PC-3 (cell line): ENCODE measurements around the gene GPC6. TPM values are rescaled to one million over a fixed set of nuclear protein-coding genes. Genes with fewer than 3 reads are reported as not detected.

ENCODE experiments used
- ATAC-seq: fragments of 200-7000 bp; cut with Tn5 transposase; 2 replicates; pipeline ENCODE4 v1.9.1; 2020; ENCODE audit warnings: mild to moderate bottlenecking, moderate library complexity
- BruUV-seq: library from RNA; stranded (reverse); fragments of 400-500 nt; replicated peaks from 2 replicates; lab custom pipeline; 2021; lab: Mats Ljungman, UMichigan
- CTCF ChIA-PET: fragments of 300-600 bp; sonication (Branson Sonifier 250); formaldehyde crosslinking; loops from one replicate; lab custom pipeline; 2022; ENCODE audit warnings: antibody characterized with exemption; lab: Charles Lee
- POLR2A ChIA-PET: fragments of 300-600 bp; sonication (Branson Sonifier 250); formaldehyde crosslinking; loops from one replicate; lab custom pipeline; 2022; ENCODE audit warnings: antibody characterized with exemption; ENCODE audit not compliant: unreplicated experiment; lab: Charles Lee
- DNase-seq: peaks from one replicate; pipeline ENCODE4 v3.0.0-alpha.2; 2015
- H2AFZ ChIP-seq: fragments of 300-600 bp; sonication (generic); 2 replicates; pipeline ENCODE4 v1.6.0; 2016; ENCODE audit warnings: antibody characterized with exemption, low read length
- H3F3A ChIP-seq: fragments of 300-600 bp; sonication (generic); one replicate; pipeline ENCODE4 v1.6.0; 2017; ENCODE audit warnings: antibody characterized with exemption, low read length, control low read depth, mild to moderate bottlenecking; ENCODE audit not compliant: unreplicated experiment
- H3K27ac ChIP-seq: fragments of 300-600 bp; sonication (generic); 2 replicates; pipeline ENCODE4 v1.5.1; 2016; ENCODE audit warnings: mild to moderate bottlenecking, low read length
- H3K27me3 ChIP-seq: fragments of 300-600 bp; sonication (generic); 2 replicates; pipeline ENCODE4 v1.6.1; 2016; ENCODE audit warnings: low read length, mixed read lengths
- H3K36me3 ChIP-seq: fragments of 300-600 bp; sonication (generic); 2 replicates; pipeline ENCODE4 v1.6.1; 2016; ENCODE audit warnings: low read depth, mixed run types, low read length, mixed read lengths
- H3K4me1 ChIP-seq: fragments of 300-600 bp; sonication (generic); 2 replicates; pipeline ENCODE4 v1.5.1; 2016; ENCODE audit warnings: low read length; ENCODE audit not compliant: insufficient read depth
- H3K4me2 ChIP-seq: fragments of 300-600 bp; sonication (generic); 2 replicates; pipeline ENCODE4 v1.6.0; 2016; ENCODE audit warnings: low read length
- H3K4me3 ChIP-seq: fragments of 300-600 bp; sonication (generic); 2 replicates; pipeline ENCODE4 v1.5.1; 2016; ENCODE audit warnings: mild to moderate bottlenecking, low read length, mixed read lengths
- H3K79me2 ChIP-seq: fragments of 300-600 bp; sonication (generic); 2 replicates; pipeline ENCODE4 v1.6.1; 2017; ENCODE audit warnings: low read length, mixed read lengths
- H3K9ac ChIP-seq: fragments of 300-600 bp; sonication (generic); 2 replicates; pipeline ENCODE4 v1.6.0; 2016; ENCODE audit warnings: mild to moderate bottlenecking, low read length
- H3K9me2 ChIP-seq: fragments of 300-600 bp; sonication (generic); replicated peaks from 2 replicates; pipeline ENCODE4 v1.6.1; 2016; ENCODE audit warnings: mixed run types, low read length, mixed read lengths
- H3K9me3 ChIP-seq: fragments of 300-600 bp; sonication (generic); 2 replicates; pipeline ENCODE4 v1.6.1; 2016; ENCODE audit warnings: low read length, mixed read lengths
- H4K20me1 ChIP-seq: fragments of 300-600 bp; sonication (generic); 2 replicates; pipeline ENCODE4 v1.6.1; 2016; ENCODE audit warnings: low read length, mixed read lengths
- EZH2 ChIP-seq: fragments of 300-600 bp; sonication (generic); IDR thresholded peaks from one replicate; pipeline ENCODE4 v1.6.1; 2017; ENCODE audit warnings: antibody characterized with exemption, mild to moderate bottlenecking, low read length; ENCODE audit not compliant: unreplicated experiment
- EZH2phosphoT487 ChIP-seq: fragments of 300-600 bp; sonication (generic); IDR thresholded peaks from 2 replicates; pipeline ENCODE4 v1.6.1; 2018; ENCODE audit warnings: mild to moderate bottlenecking, antibody characterized with exemption, low read length, borderline replicate concordance
- intact Hi-C: fragments of 100-400 bp; cut with micrococcal nuclease; formaldehyde crosslinking; loops from 2 replicates; pipeline ENCODE4 v1.9.0; 2023
- total RNA-seq: library from RNA; depleted of rRNA; stranded (reverse); fragments of >200 nt; gene quantifications from 2 replicates; pipeline ENCODE4 v1.2.3, GENCODE V29; 2014
- TF ChIP-seq, protein P1 (sequence below): fragments of 300-600 bp; sonication (generic); conservative IDR thresholded peaks from 2 replicates; pipeline ENCODE4 v1.5.1; 2017; ENCODE audit warnings: antibody characterized with exemption, low read depth, mild to moderate bottlenecking, low read length

Gene GPC6
- total RNA-seq, 1 experiment from 2014 or later, result 3.5 TPM

- DNase-seq, result no peak
- ATAC-seq, result no peak
- CTCF ChIA-PET, result no interaction called here
Observed at GRCh38 chr13:93621051-93621450, 394.4 kb downstream of the GPC6 start.

DNA sequence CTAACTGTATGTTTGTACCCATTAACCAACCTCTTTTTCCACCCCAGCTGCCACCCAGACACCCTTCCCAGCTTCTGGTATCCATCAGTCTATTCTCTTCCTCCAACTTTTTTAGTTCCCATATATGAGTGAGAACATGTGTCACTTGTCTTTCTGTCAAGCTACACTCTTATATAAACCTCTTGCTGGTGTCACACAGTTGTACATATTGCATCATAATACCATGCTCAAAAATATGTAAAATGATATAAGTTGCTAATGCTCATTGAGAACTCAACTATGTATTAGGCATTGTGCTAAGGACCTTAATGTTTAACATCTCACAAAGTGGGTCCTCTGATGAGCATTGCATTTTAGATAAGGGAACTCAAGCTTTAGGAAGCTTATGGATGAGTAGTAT lies 395.4 kb downstream of the GPC6 start:
- CTCF ChIA-PET, result no interaction called here

More at GRCh38 chr13:93621051-93621450, 394.4 kb downstream of the GPC6 start:
- Histone ChIP-seq H3K9ac (no peak overlapping the region), H3K9me2 (no peaks in the 10 kb centered on the region), H3K4me2 (no peak overlapping the region), H3K79me2 (no peaks in the 10 kb centered on the region), H2AFZ (no peak overlapping the region), H4K20me1 (no peaks in the 10 kb centered on the region), H3K36me3 (no peaks in the 10 kb centered on the region), H3K27ac (no peak overlapping the region), H3F3A (no peaks in the 10 kb centered on the region), H3K4me3 (no peak overlapping the region), H3K4me1 (no peaks in the 10 kb centered on the region), H3K9me3 (no peaks in the 10 kb centered on the region), H3K27me3 (no peaks in the 10 kb centered on the region)
- intact Hi-C loops, result no loop called here
- POLR2A ChIA-PET, result interaction anchor here (0.6 kb wide), 1 partner anchor 12 kb away, joined by 5 read pairs; no protein-coding TSS in a partner anchor
- TF ChIP-seq, protein P1, sequence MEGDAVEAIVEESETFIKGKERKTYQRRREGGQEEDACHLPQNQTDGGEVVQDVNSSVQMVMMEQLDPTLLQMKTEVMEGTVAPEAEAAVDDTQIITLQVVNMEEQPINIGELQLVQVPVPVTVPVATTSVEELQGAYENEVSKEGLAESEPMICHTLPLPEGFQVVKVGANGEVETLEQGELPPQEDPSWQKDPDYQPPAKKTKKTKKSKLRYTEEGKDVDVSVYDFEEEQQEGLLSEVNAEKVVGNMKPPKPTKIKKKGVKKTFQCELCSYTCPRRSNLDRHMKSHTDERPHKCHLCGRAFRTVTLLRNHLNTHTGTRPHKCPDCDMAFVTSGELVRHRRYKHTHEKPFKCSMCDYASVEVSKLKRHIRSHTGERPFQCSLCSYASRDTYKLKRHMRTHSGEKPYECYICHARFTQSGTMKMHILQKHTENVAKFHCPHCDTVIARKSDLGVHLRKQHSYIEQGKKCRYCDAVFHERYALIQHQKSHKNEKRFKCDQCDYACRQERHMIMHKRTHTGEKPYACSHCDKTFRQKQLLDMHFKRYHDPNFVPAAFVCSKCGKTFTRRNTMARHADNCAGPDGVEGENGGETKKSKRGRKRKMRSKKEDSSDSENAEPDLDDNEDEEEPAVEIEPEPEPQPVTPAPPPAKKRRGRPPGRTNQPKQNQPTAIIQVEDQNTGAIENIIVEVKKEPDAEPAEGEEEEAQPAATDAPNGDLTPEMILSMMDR, result no peak
- BruUV-seq, result no TSS peak

DNA sequence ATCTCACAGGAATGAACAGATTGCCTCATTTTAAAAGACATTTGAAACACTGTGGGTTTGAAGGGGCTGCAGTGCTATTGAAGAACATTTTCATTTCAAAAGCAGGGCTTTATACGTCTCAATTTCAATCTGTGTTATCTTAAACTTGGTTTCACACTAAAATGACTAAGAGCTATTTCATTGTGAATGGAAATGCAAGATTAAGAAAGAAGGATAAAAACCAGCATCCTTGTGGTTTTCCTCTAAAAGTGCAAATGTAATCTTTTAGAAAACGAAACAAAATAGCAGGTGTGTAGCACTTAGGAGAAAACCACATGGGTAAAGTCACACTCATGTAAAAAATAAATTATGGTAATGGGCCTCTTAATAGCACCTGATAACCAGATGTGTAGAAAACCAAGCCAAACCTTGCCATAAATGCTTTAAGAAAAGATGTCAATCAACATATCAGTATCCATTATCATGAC lies 397.7 kb downstream of the GPC6 start:
- no peak overlapping the region for H3K27ac ChIP-seq
- no peak overlapping the region for H2AFZ ChIP-seq
- ATAC-seq (no peak), DNase-seq (no peak)
- ChIA-PET POLR2A (no interaction called here), CTCF (interaction anchor here (0.6 kb wide), 1 partner anchor 555 kb away, joined by 3 read pairs; no protein-coding TSS in a partner anchor)
- TF ChIP-seq, protein P1, result no peak
- TF ChIP-seq EZH2phosphoT487 (no peak), EZH2 (no peak)
- H3K4me2 ChIP-seq, result no peak overlapping the region
- H3K9me2 ChIP-seq, result no peaks in the 10 kb centered on the region
- H3K4me3 ChIP-seq, result no peak overlapping the region
- H3K27me3 ChIP-seq, result no peaks in the 10 kb centered on the region
- H3K36me3 ChIP-seq, result no peaks in the 10 kb centered on the region
- intact Hi-C loops, result no loop called here
- no peaks in the 10 kb centered on the region for H3F3A ChIP-seq
- H3K4me1 ChIP-seq, result no peaks in the 10 kb centered on the region
- H4K20me1 ChIP-seq, result no peaks in the 10 kb centered on the region
- no peaks in the 10 kb centered on the region for H3K9me3 ChIP-seq
- no peaks in the 10 kb centered on the region for H3K79me2 ChIP-seq
- no peak overlapping the region for H3K9ac ChIP-seq
- BruUV-seq, result no TSS peak

More for the DNA sequence above, 395.4 kb downstream of the GPC6 start:
- BruUV-seq, result no TSS peak
- no peaks in the 10 kb centered on the region for H3K36me3 ChIP-seq
- POLR2A ChIA-PET, result no interaction called here
- H3F3A ChIP-seq, result no peaks in the 10 kb centered on the region
- no peaks in the 10 kb centered on the region for H3K4me1 ChIP-seq
- no peak overlapping the region for H3K27ac ChIP-seq
- H3K9ac ChIP-seq, result no peak overlapping the region
- no peak overlapping the region for H3K4me2 ChIP-seq
- no peaks in the 10 kb centered on the region for H3K9me2 ChIP-seq
- H2AFZ ChIP-seq, result no peak overlapping the region
- H3K4me3 ChIP-seq, result no peak overlapping the region
- intact Hi-C loops, result no loop called here
- ATAC-seq, result no peak
- no peaks in the 10 kb centered on the region for H3K9me3 ChIP-seq
- no peaks in the 10 kb centered on the region for H4K20me1 ChIP-seq
- H3K79me2 ChIP-seq, result no peaks in the 10 kb centered on the region
- H3K27me3 ChIP-seq, result no peaks in the 10 kb centered on the region
- DNase-seq, result no peak
- TF ChIP-seq, protein P1, result no peak
- no peak for TF ChIP-seq EZH2phosphoT487
- no peak for TF ChIP-seq EZH2
